DMS79 (cell line): ENCODE results near the gene CAPS2.

Experiments used
- DNase-seq: peaks from one replicate; lab custom pipeline; 2025; lab: John Stamatoyannopoulos, UW

Gene CAPS2

DNA sequence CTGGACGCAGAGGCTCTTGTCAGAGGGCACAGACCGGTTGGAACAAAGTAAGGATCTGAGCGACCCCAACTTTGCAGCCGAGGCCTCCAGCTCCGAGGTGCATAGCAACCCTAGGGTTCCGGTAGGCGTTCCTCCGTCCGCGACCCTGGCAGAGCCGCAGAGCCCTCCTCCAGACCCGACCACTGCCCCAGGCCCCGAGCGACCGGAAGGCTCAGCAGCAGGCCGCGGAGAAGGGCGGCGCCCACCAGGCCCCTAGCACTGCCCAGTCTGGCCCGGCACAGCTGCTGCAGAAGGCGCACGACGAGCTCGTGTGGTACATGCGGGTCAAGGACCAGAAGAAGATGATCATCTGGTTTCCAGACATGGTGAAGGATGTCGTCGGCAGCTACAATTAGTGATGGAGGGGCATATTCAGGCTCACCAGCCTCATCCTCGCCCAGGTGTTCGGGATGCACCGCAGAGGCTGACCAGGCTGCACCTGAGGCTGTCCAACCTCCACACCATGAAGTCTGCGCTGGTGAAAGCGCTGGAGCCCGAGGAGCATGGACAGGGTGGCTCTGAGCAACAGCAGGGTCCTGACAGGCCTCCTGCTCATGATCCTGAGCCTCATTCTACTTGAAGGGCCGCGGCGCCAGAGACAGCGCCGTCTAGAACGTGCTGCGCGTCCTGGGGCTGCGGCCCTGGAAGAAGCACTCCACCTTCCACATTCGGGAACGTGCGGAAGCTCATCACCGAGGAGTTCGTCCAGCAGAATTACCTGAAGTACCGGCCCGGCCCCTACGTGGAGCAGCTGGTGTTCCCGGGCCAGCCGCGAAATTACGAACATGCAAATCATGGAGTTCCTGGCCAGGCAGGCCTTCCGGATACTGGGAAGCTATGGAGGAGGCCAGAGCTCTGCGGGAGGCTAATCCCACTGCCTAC is 24.5 kb downstream of the CAPS2 start:
- no peak for DNase-seq

DNA sequence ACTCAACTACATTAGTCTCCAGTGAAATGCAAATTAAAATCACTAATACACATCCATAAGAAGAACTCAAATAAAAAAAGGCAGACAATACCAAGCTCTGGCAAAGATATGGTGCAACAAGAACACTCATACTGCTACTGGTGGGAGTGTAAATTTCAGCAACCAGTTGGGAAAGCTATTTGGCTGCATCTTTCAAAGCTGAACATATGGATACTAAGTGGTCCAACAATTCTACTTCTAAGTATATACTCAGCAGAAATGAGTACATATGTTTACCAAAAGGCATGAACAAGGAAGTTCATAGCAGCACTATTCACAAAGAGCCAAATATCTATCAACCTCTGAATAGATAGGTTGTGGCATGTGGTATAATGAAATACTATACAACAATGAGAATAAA is 27.3 kb downstream of the CAPS2 start:
- no peak for DNase-seq

DNA sequence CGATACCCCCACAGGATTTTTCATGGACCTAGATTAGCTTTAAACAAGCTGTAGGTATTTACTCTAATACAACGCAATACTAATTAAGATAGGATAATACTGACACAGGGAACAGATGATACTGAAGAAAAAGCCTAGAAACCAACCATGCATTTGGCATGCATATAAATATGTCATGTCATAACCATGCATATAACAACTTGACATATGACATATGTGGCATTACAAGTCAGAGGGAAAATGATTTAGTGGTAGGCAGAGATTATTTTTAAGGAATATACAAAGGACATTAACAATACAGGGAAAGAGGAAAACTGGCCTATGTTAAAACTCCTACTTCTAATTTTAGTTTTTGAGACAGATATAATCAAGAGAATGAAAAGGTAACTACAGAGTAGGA is 27.9 kb downstream of the CAPS2 start:
- no peak for DNase-seq

DNA sequence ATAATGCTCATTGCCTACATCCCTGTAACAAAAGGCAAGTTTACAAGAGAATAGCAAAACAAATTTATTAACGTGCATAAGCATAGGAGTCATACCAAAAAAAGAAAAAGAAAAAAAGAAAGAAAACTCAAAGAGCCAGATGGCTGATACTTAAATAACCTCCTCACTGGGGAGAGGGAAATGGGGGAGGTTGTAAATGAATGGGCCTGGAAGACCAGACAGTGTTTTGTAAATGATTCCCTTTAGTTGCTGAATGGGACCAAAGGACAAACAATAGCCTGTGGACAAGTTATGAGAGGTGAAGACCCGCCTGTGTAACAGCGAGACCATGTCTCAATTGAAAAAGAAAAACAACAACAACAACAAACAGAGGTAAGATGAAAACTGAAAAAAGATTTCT is 35.3 kb downstream of the CAPS2 start:
- DNase-seq = no peak

DNA sequence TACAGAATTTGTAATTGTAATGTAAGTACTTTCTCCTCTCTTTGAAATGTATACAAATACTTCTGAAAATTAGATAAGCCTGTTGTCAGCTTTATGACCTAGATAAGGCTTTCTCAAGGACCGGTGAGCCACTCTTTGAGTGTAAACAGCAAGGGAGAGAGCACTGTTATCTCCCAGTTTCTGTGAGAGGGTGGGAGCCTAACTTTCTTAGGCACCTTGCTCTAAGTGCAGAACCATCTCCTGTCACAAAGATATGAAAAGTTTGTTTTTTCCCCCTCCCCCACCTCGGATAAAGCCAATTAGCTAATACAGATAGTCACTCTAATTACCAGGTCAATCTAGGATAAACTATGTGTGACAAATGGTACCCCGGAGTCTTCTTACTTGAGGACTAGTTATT is 35.8 kb downstream of the CAPS2 start:
- DNase-seq = no peak

DNA sequence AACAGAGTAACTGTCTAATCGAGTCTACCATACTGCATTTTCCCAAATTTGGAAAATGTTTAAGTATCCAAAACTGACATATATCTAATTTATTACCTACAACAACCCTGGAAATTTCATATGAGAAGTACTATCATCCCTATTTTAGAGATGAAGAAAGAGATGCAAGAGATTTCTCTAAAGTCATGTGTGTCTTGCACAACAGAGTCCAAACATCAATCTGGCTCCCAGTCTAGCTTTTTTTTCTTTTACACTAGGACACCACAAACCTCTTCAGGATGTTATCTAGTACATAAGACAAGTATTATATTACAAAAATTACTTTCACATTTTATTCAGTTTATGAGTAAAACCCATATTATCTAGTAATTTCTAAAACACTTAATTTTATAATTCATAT is 39.1 kb downstream of the CAPS2 start:
- no peak for DNase-seq

DNA sequence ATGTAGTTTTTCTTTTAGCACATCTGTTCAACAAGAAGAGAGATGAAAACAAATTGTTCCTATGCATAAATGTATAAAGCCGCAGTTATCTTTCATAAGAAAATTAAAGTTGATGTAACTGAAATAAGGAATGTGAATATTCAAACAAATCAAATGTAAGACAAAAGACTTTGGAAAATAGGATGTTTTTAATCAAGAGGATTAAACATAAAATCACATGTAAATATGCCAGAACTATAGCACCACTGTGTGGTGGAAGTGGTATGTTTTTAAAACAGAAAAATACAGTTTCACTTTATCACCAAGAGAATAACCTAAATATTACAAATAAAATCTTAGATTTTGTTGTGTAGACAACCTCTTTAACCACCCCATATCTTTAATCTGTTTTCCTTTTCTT is 40.4 kb downstream of the CAPS2 start:
- no peak for DNase-seq

DNA sequence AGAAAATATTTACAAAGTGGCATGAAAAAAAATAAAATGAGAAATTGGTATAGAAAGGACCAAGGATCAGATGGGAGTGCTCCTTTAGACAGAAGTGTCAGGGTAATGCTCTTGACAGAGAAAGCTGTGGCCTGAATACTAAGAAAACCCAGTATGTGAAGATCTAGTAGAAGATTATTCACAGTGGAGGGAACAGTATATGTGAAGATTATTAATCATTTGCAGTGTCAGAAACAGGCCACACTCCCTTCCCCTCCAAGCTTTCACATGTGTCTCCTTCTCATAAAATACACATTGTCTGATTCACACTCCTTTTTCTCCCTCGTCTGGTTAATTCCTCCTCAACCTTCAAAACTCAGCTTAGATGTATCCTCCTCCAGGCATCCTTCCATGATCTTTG is 41.3 kb downstream of the CAPS2 start:
- no peak for DNase-seq

DNA sequence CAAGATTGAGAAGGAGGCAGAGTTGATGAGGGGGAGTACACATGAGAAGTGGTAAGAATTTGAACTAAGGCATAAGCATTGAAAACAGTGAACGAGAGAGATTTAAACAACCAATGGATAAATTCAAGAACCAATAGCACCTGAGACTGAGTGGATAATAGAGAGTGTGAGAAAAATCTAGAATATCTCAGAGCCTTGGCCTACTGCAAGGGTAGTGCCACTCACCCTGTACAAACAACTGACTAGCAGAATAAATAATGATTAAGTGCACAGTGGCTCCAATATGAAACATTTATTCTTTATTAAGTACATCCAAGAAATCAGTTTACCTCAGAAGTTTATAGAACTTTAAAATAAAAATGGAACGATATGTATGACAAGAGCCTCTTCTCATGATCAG is 54.4 kb downstream of the CAPS2 start:
- DNase-seq = no peak

DNA sequence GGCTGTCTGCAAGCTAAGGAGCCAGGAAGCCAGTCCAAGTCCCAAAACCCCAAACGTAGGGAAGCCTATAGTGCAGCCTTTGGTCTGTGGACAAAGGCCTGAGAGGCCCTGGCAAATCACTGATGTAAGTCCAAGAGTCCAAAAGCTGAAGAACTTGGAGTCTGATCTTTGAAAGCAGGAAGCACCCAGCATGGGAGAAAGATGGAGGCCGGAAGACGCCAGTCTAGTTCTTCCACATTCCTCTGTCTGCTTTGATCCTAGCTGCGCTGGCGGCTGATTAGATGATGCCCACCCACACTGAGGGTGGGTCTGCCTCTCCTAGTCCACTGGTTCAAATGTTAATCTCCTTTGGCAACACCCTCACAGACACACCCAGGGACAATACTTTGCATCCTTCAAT is 58.5 kb downstream of the CAPS2 start:
- no peak for DNase-seq

DNA sequence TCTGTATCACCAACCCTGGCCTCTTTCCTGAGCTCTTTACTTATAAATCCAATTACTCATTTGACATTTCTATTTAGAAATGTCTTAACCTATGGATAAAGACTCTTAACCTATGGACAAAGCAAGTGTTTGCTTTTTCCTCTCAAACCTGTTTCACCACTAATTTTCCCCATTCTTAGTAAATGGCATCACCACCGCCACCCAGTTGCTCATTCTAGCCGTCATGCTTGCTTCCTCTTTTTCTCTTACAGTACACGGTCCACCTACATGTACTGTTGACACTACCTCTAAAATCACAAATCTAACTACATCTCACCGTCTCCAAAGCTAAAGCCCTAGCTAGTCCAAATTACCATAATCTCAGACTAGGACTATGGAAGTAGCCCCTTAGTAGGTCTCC is 60.0 kb downstream of the CAPS2 start:
- DNase-seq = no peak

DNA sequence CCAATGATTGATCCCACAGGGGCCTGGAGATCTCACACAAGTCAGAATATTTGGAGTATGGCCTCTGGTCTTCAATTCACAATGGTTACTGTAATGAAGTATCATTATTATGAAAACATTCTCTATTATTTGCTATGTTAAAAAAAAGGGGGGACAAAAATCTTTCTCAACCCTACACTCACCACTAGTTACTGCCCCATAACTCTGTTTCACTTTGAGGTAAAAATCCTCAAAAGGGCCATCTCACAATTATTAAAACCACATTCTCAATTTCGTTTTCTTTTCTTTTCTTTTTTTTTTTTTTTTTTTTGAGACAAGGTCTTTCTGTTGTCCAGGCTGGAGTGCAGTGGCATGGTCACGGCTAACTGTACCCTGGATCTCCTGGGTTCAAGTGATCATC is 60.9 kb downstream of the CAPS2 start:
- no peak for DNase-seq

DNA sequence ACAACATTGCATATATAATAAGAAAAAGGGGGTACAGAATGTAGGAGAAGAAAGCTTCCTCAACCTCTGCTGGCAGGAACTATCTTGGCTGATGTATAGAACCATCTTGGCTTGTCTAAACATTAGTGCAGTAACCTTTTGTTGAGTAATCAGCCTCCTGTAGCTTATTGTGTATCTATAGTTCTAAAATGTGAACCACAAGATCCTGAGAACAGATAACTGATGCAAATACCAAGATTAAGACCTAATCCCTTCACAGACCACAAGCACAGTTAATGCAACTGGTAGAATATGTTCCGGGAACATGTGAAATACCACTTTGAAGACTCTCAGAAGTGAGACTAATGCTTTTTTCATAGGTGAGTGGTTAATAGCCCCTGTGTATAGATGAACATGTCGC is 69.8 kb downstream of the CAPS2 start:
- DNase-seq = no peak

DNA sequence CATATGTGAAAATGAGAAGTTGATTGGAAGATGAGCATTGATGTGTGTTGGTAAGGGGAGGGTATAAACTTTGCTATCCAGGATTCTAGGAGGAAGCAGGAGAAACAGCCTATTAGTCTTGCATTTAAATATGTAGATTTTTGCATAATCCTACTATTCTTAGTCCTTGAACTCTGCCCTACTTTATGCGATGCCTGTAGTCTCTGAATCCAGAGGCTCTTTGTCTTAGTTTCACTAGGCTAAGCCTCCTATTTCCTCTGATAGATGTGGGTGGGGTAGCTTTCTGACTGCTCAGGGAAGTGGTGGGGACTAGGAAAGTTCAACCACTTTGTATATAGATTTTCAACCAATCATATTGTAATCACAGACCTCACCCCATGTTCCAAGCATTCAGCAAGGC is 71.0 kb downstream of the CAPS2 start:
- DNase-seq = no peak

DNA sequence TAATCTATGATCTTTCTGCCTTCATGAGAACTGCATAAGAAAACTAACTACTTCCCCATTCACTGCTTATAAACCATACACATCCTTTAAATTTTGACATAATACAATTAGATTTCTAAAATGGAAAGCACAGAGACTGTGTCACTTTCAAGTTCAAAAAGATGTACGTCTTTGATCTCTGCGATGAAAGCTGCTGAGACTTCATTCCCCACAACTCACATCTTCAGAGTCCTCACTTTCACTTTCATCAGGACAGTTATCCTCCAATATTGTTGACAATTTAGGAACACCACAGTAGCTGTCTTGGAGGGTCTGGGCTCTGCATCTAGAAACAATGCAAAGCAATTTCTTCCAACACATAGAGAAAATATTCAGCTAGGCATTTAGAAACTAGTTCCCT is 72.6 kb downstream of the CAPS2 start:
- DNase-seq = no peak

DNA sequence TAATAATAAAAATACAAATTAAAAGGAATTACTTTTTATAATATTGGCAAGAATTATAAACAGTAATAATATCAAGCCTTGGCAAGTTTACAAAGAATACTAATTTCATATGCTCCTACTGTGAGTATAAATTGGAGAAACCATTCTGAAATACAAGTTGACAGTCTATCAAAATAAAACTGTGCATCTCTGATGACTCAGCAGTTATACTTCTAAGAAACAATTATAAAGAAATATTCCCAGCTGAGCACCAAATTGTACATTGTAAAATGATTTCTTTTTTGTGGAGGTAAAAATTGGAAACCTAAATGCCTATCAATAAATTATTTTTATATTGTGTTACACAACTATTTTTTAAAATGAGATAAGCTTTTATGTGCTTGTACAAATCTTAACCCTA is 85.0 kb downstream of the CAPS2 start:
- DNase-seq = no peak

DNA sequence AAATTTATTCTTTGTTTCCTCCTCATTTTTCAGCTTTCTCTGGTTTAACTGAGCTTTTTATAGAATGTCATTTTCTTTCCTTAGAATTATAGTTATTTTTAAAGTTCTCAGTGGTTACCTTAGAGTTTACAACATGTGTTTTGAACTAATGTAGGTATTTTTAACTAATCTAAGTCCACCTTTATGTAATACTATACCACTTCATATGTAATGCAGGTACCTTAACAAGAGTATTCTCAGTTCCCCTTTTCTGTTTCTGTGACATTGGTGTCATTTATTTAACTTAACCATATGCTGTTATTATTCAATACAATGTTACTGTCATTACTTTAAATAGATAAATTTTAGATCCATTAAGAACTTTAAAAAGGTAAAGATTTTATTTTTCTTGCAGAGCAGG is 90.1 kb downstream of the CAPS2 start:
- no peak for DNase-seq

DNA sequence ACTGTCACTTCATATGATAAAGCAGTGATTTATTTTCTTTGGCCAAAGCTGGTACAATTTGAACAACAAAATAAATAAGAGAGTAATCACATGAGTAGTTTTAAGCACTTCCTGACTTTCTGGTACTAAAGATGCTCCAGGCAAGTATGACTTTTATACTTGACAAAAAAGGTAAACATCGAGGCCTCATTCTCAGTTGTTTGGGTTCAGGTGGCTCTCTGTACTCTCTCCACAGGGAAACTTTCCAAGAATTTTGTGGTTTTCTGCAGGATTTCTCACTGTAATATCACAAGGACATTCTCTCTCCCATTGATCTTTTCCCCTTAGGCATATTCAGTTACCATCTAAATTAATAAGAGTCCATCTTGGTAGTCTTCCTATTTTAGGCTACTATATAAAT is 93.9 kb downstream of the CAPS2 start:
- DNase-seq = no peak

DNA sequence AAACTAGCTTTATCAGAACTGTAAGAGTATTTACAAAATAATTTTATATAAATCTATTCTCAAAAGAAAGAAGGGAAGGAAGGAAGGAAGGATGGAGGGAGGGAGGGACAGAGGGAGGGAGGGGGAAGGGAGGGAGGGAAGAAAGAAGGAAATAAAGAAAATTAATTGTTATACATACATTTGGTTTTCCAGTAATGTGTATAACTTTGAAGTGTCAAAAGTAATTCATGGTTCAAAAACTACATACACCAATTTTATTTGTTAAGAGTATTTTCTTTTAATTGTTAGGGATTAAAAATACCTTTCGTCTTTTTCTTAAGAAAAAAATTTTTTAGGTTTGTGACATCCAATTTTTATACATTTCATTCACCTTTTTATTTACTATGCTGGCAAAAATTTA is 103.0 kb downstream of the CAPS2 start:
- no peak for DNase-seq
